T-helper 9 cell (primary cell): ENCODE data around the gene KCNJ10.

ENCODE experiments used
- DNase-seq: peaks from one replicate; pipeline ENCODE4 v3.0.0-alpha.2; 2020

The KCNJ10 gene

GRCh38 chr1:160098852-160099561 is 29.0 kb upstream of the KCNJ10 start:
- peak; percentile 99 for DNase-seq

GRCh38 chr1:160097911-160098851 is 28.2 kb upstream of the KCNJ10 start, which contains the start of gene IGSF8:
Gene IGSF8, minus strand, starts transcription at chr1:160098619. Its CDS starts 147 bp downstream, at chr1:160098472.
- peak; percentile 97 for DNase-seq

GRCh38 chr1:160097151-160097910 is 27.4 kb upstream of the KCNJ10 start:
- no peak for DNase-seq

- no peak for DNase-seq
Measured at GRCh38 chr1:160096274-160097116, 26.5 kb upstream of the KCNJ10 start.

GRCh38 chr1:160095382-160096105 is 25.6 kb upstream of the KCNJ10 start:
- DNase-seq: no peak

GRCh38 chr1:160094806-160095205 is 24.8 kb upstream of the KCNJ10 start:
- DNase-seq: no peak

GRCh38 chr1:160094291-160094625 is 24.3 kb upstream of the KCNJ10 start:
- DNase-seq: no peak

- no peak for DNase-seq
Measured at GRCh38 chr1:160093624-160094290, 23.8 kb upstream of the KCNJ10 start.

GRCh38 chr1:160093069-160093395 is 23.1 kb upstream of the KCNJ10 start:
- no peak for DNase-seq

GRCh38 chr1:160092366-160093068 is 22.6 kb upstream of the KCNJ10 start:
- DNase-seq: no peak

GRCh38 chr1:160091666-160092223 is 21.8 kb upstream of the KCNJ10 start:
- DNase-seq: no peak

- no peak for DNase-seq
Measured at GRCh38 chr1:160090760-160091159, 20.8 kb upstream of the KCNJ10 start.

GRCh38 chr1:160089883-160090282 is 19.9 kb upstream of the KCNJ10 start:
- DNase-seq: no peak

GRCh38 chr1:160087118-160087662 is 17.2 kb upstream of the KCNJ10 start:
- no peak for DNase-seq

GRCh38 chr1:160086456-160086892 is 16.5 kb upstream of the KCNJ10 start:
- no peak for DNase-seq

- DNase-seq: peak; percentile 70
Measured at GRCh38 chr1:160085686-160086455, 15.9 kb upstream of the KCNJ10 start.

GRCh38 chr1:160084771-160085321 is 14.9 kb upstream of the KCNJ10 start:
- DNase-seq: no peak

- DNase-seq: peak; percentile 69
Measured at GRCh38 chr1:160083968-160084770, 14.2 kb upstream of the KCNJ10 start.
